Mucosa of rectum (tissue), 2 donors: ENCODE data around the gene ELOF1.

Experiments used
- H3K27ac ChIP-seq, 2 donors: one replicate each; pipeline ENCODE4 v1.7.0; 2013; ENCODE audit warnings: inconsistent platforms in 2 of 2, low read depth in 2 of 2, low read length in 2 of 2
- H3K27me3 ChIP-seq, 2 donors: one replicate each; pipeline ENCODE4 v1.7.0; 2013; ENCODE audit warnings: low read length in 2 of 2; ENCODE audit not compliant: control insufficient read depth in 2 of 2, insufficient read depth in 2 of 2
- H3K36me3 ChIP-seq, 2 donors: one replicate each; pipeline ENCODE4 v1.7.0; 2013; ENCODE audit warnings: low read length in 2 of 2; ENCODE audit not compliant: control insufficient read depth in 2 of 2, insufficient read depth in 2 of 2
- H3K4me1 ChIP-seq, 2 donors: one replicate each; pipeline ENCODE4 v1.7.0; 2013; ENCODE audit warnings: low read length in 2 of 2, mild to moderate bottlenecking in 1 of 2; ENCODE audit not compliant: control insufficient read depth in 2 of 2, insufficient read depth in 2 of 2
- H3K4me3 ChIP-seq, 2 donors: one replicate each; pipeline ENCODE4 v1.7.0; 2013; ENCODE audit warnings: low read length in 2 of 2
- H3K9ac ChIP-seq, 2 donors: one replicate each; pipeline ENCODE4 v1.7.0; 2013; ENCODE audit warnings: low read length in 2 of 2, low read depth in 1 of 2, mild to moderate bottlenecking in 1 of 2
- H3K9me3 ChIP-seq, 2 donors: one replicate each; pipeline ENCODE4 v1.7.0; 2013; ENCODE audit warnings: low read length in 2 of 2; ENCODE audit not compliant: control insufficient read depth in 2 of 2
- donor health status: healthy.
- donor health status: Normal muscosa, but diverticular disease.

The ELOF1 gene

DNA sequence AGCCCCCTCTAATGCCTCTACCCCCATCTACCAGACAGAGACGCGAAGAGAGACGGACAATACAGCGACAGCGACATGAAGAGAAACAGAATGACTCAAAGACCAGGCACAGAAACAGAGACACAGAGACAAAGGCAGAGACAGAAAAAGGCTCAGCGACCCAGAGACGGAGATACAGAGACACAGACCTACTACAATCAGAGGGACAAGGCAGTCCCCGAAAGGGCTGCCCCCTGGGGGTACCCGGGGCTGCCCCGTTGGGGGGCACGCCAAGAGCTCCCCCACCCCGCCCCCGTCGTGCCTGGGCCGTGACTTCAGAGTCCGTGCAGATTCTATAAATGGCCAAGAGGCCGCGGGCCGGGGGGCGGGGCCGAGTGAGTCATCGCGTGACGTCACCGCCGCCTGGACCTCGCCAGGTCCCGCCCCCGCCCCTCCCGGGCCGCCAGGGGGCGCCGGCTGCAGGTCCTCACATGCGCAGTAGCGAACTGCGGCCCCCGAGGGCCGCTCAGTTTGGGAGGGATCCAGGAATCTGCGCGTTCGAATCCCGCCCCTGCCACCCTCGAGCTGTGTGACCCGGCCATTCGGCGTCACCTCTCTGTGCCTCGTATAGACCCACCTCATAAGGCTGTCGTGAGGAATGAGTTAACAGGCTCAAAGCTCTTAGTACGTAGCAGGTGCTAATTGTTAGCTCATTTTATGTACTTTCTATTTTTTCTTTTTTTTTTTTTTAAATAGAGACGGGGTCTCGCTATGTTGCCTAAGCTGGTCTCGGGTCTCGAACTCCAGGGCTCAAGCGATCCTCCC is 23.0 kb downstream of the ELOF1 start:
- peak overlapping the region; percentile 30 to 78 for H3K27ac ChIP-seq
- peaks cover 5 to 15% of the 10 kb centered on the region in 2 donors for H3K27me3 ChIP-seq
- peak overlapping the region; percentile 55 to 67 for H3K4me3 ChIP-seq
- peak overlapping the region; percentile 10 to 61 for H3K9ac ChIP-seq
- peaks cover 0 to 8% of the 10 kb centered on the region in 2 donors for H3K4me1 ChIP-seq
- H3K9me3 ChIP-seq = no peaks in the 10 kb centered on the region
- H3K36me3 ChIP-seq = no peaks in the 10 kb centered on the region

GRCh38 chr19:11534948-11535347 is 24.1 kb downstream of the ELOF1 start:
- peak overlapping the region in 1 of 2 donors; percentile 30 for H3K27ac ChIP-seq
- no peak overlapping the region for H3K9ac ChIP-seq
- peaks cover 5 to 11% of the 10 kb centered on the region in 2 donors for H3K27me3 ChIP-seq
- H3K36me3 ChIP-seq = no peaks in the 10 kb centered on the region
- no peak overlapping the region for H3K4me3 ChIP-seq
- peaks cover 0 to 6% of the 10 kb centered on the region in 2 donors for H3K4me1 ChIP-seq
- no peaks in the 10 kb centered on the region for H3K9me3 ChIP-seq

GRCh38 chr19:11534538-11534937 is 24.5 kb downstream of the ELOF1 start:
- Histone ChIP-seq H3K4me3 (no peak overlapping the region), H3K9ac (no peak overlapping the region), H3K9me3 (no peaks in the 10 kb centered on the region), H3K4me1 (peaks cover 0 to 6% of the 10 kb centered on the region in 2 donors), H3K36me3 (no peaks in the 10 kb centered on the region), H3K27ac (no peak overlapping the region), H3K27me3 (peaks cover 5 to 11% of the 10 kb centered on the region in 2 donors)

GRCh38 chr19:11530432-11530831 is 28.6 kb downstream of the ELOF1 start:
- Histone ChIP-seq H3K4me1 (peaks cover 6 to 10% of the 10 kb centered on the region in 2 donors), H3K9ac (no peak overlapping the region), H3K36me3 (peaks cover 0 to under 1% of the 10 kb centered on the region in 2 donors), H3K27ac (no peak overlapping the region), H3K9me3 (no peaks in the 10 kb centered on the region), H3K4me3 (no peak overlapping the region), H3K27me3 (no peaks in the 10 kb centered on the region)

GRCh38 chr19:11528551-11529341 is 30.3 kb downstream of the ELOF1 start, which contains the start of gene ECSIT:
ECSIT (minus strand) TSS chr19:11529134; CDS start chr19:11519170, 9,964 bp downstream.
- H3K36me3 ChIP-seq = peaks cover 0 to 5% of the 10 kb centered on the region in 2 donors
- peaks cover 6 to 10% of the 10 kb centered on the region in 2 donors for H3K4me1 ChIP-seq
- H3K9ac ChIP-seq = peak within 1 kb of the TSS; percentile 69 to 86
- H3K4me3 ChIP-seq = peak within 1 kb of the TSS; percentile 85 to 95
- H3K9me3 ChIP-seq = no peaks in the 10 kb centered on the region
- peak within 1 kb of the TSS; percentile 94 to 95 for H3K27ac ChIP-seq
- H3K27me3 ChIP-seq = no peaks in the 10 kb centered on the region

DNA sequence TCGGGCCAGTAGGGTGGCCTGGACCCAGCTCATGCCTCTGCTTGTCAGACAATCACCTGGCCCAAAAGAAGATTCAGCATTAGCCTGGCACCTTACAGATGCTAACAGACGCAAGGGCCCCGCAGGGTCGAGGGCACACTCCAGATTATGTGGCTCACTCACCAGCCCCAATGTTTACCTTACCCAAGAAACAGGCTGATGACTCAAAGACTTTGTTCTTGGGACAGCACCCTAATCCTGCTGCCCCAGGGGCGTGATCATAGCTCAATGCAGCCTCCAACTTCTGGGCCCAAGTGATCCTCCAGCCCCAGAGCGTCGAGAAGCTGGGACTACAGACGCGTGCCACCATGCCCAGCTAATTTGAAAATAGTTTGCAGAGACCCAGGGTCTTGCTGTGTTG is 39.9 kb downstream of the ELOF1 start:
- no peaks in the 10 kb centered on the region for H3K4me1 ChIP-seq
- H3K9me3 ChIP-seq = no peaks in the 10 kb centered on the region
- H3K9ac ChIP-seq = no peak overlapping the region
- H3K27me3 ChIP-seq = no peaks in the 10 kb centered on the region
- peaks cover 13 to 18% of the 10 kb centered on the region in 2 donors for H3K36me3 ChIP-seq
- H3K4me3 ChIP-seq = no peak overlapping the region
- no peak overlapping the region for H3K27ac ChIP-seq

DNA sequence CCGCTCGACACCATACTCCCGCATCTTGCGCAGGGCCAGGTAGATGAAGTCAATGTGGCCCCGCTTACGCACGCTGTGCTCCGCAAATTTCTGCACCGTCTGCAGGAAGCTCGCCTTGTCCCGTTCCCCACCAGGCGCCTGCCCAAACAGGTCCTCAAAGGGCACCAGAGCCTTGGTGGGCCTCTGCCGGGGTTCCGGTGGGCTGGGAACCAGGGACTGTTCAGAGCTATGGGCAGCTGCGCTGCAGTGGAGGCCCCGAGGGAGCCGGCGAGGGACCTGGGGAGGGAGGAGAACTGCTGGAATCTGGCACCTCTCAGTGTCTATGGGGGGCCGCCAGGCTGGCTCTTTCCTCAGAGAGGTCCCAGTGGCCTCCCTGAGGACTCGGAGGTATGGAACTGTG is 45.1 kb downstream of the ELOF1 start:
- Histone ChIP-seq H3K9me3 (no peaks in the 10 kb centered on the region), H3K27ac (no peak overlapping the region), H3K9ac (no peak overlapping the region), H3K4me3 (no peak overlapping the region), H3K4me1 (no peaks in the 10 kb centered on the region), H3K27me3 (no peaks in the 10 kb centered on the region), H3K36me3 (peaks cover 26 to 34% of the 10 kb centered on the region in 2 donors)

- no peak overlapping the region for H3K4me3 ChIP-seq
- H3K9me3 ChIP-seq = no peaks in the 10 kb centered on the region
- peaks cover 15 to 20% of the 10 kb centered on the region in 2 donors for H3K36me3 ChIP-seq
- H3K9ac ChIP-seq = no peak overlapping the region
- no peak overlapping the region for H3K27ac ChIP-seq
- no peaks in the 10 kb centered on the region for H3K27me3 ChIP-seq
- H3K4me1 ChIP-seq = peaks cover 5 to 6% of the 10 kb centered on the region in 2 donors
Measured at GRCh38 chr19:11510444-11510843, 48.6 kb downstream of the ELOF1 start.

DNA sequence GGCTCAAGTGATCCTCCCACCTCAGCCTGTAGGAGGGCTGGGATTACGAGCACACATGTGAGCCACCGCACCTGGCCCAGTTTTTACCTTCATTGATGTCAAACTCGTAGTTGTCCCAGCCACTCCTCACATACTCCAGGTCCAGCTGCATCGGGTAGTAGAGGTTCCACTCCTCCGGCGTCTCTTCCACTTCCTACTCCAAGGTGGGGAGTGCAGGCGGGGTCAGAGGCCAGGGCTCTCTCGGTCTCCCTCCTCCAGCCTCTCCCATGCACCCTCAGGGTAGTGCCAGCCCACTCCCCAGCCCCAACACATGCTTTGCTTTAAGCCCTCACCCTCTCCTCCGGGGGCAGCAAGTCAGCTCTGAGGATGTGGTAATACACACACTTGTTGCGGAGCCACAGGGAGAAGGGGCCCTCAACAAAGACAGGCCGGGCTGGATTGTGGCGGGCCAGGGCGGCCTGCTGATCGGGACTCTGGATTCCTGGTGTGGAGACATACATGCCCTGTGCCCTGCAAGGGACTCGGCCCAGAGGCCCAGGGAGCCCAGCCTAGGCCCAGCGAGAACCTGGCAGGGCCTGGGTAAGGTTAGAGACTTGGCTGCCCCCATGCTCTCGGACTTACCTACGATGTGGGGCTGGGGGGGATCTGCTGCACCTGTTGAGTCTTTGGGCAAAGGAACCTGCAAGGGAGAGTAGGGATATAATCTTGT is 51.5 kb downstream of the ELOF1 start:
- Histone ChIP-seq H3K27me3 (no peaks in the 10 kb centered on the region), H3K4me1 (peaks cover 6 to 11% of the 10 kb centered on the region in 2 donors)

More for the DNA sequence above, 51.5 kb downstream of the ELOF1 start:
- Histone ChIP-seq H3K4me3 (no peak overlapping the region), H3K27ac (no peak overlapping the region), H3K9me3 (no peaks in the 10 kb centered on the region), H3K9ac (no peak overlapping the region), H3K36me3 (peaks cover 0 to 12% of the 10 kb centered on the region in 2 donors)
